GM21381 (cell line): ENCODE data around the gene ISCU.
"Not testable (repeated sequence)": the region's sequence is repeated elsewhere in the genome, so short reads cannot be mapped to it uniquely, and the experiment has no call there.

Experiments used
- ATAC-seq: cut with Tn5 transposase; IDR thresholded peaks from one replicate; pipeline ENCODE4 v1.9.1; 2021; ENCODE audit warnings: mild to moderate bottlenecking, moderate library complexity; ENCODE audit not compliant: unreplicated experiment

The ISCU gene

GRCh38 chr12:108568338-108569154 lies 6.2 kb downstream of the ISCU start:
- peak; percentile 75 for ATAC-seq

GRCh38 chr12:108570743-108571608 lies 8.6 kb downstream of the ISCU start:
- no peak for ATAC-seq

- no peak for ATAC-seq
Observed at GRCh38 chr12:108571609-108572165, 9.3 kb downstream of the ISCU start.

- ATAC-seq, result no peak
Observed at GRCh38 chr12:108572166-108572790, 9.9 kb downstream of the ISCU start.

- ATAC-seq, result no peak
Observed at GRCh38 chr12:108573317-108573716, 10.9 kb downstream of the ISCU start.

- ATAC-seq, result not testable (repeated sequence)
Observed at GRCh38 chr12:108574276-108574675, 11.9 kb downstream of the ISCU start.

- ATAC-seq, result no peak
Observed at GRCh38 chr12:108575199-108575912, 13.0 kb downstream of the ISCU start.

GRCh38 chr12:108576660-108577234 lies 14.4 kb downstream of the ISCU start:
- ATAC-seq, result no peak

- ATAC-seq, result no peak
Observed at GRCh38 chr12:108577458-108577857, 15.1 kb downstream of the ISCU start.

- no peak for ATAC-seq
Observed at GRCh38 chr12:108578264-108578663, 15.9 kb downstream of the ISCU start.

GRCh38 chr12:108578813-108579212 lies 16.4 kb downstream of the ISCU start:
- no peak for ATAC-seq

- no peak for ATAC-seq
Observed at GRCh38 chr12:108580531-108580930, 18.1 kb downstream of the ISCU start.

- ATAC-seq, result no peak
Observed at GRCh38 chr12:108581311-108582227, 19.2 kb downstream of the ISCU start.

- no peak for ATAC-seq
Observed at GRCh38 chr12:108582509-108582908, 20.1 kb downstream of the ISCU start.

GRCh38 chr12:108582978-108583770 lies 20.8 kb downstream of the ISCU start:
- ATAC-seq, result no peak

GRCh38 chr12:108583991-108584390 lies 21.6 kb downstream of the ISCU start:
- ATAC-seq, result no peak

GRCh38 chr12:108584456-108585065 lies 22.2 kb downstream of the ISCU start:
- ATAC-seq, result no peak

- ATAC-seq, result no peak
Observed at GRCh38 chr12:108585864-108586263, 23.5 kb downstream of the ISCU start.
